LNCaP clone FGC (cell line): Measurements from ENCODE around the gene GRIP2.

Experiments used
- DNase-seq: peaks from one replicate; pipeline ENCODE4 v3.0.0-alpha.2; 2011; ENCODE audit warnings: low read depth
- H3K4me3 ChIP-seq: 2 replicates; pipeline ENCODE4 v1.5.1; 2011; ENCODE audit warnings: mild to moderate bottlenecking, low read depth, low read length, control low read depth
- CTCF ChIP-seq: IDR thresholded peaks from 2 replicates; pipeline ENCODE4 v1.5.1; 2012; ENCODE audit warnings: mild to moderate bottlenecking; ENCODE audit not compliant: control insufficient read depth, insufficient read depth; ENCODE audit errors: extremely low read depth

GRIP2 gene

GRCh38 chr3:14481646-14482036 lies 58.5 kb downstream of the GRIP2 start:
- no peak overlapping the region for H3K4me3 ChIP-seq
- TF ChIP-seq CTCF = no peak
- no peak for DNase-seq

- no peak for DNase-seq
- TF ChIP-seq CTCF = no peak
Observed at GRCh38 chr3:14481018-14481645, 59.0 kb downstream of the GRIP2 start.

GRCh38 chr3:14480207-14481017 lies 59.7 kb downstream of the GRIP2 start:
- TF ChIP-seq CTCF = no peak
- no peak for DNase-seq
- H3K4me3 ChIP-seq = no peak overlapping the region

More at GRCh38 chr3:14481018-14481645, 59.0 kb downstream of the GRIP2 start:
- no peak overlapping the region for H3K4me3 ChIP-seq

GRCh38 chr3:14479591-14479990 lies 60.6 kb downstream of the GRIP2 start:
- no peak for DNase-seq
- no peak for TF ChIP-seq CTCF

GRCh38 chr3:14478956-14479550 lies 61.1 kb downstream of the GRIP2 start:
- DNase-seq = no peak
- no peak for TF ChIP-seq CTCF
- H3K4me3 ChIP-seq = no peak overlapping the region

More at GRCh38 chr3:14479591-14479990, 60.6 kb downstream of the GRIP2 start:
- no peak overlapping the region for H3K4me3 ChIP-seq

GRCh38 chr3:14477311-14477935 lies 62.7 kb downstream of the GRIP2 start:
- no peak for TF ChIP-seq CTCF

More at GRCh38 chr3:14477311-14477935, 62.7 kb downstream of the GRIP2 start:
- DNase-seq = no peak
- no peak overlapping the region for H3K4me3 ChIP-seq
